ENCODE results near the gene ATP9A. TPM values are rescaled to one million over a fixed set of nuclear protein-coding genes. Genes with fewer than 3 reads are reported as not detected.

The ATP9A gene
- polyA plus RNA-seq, 1 experiment = 35.3 TPM

DNA sequence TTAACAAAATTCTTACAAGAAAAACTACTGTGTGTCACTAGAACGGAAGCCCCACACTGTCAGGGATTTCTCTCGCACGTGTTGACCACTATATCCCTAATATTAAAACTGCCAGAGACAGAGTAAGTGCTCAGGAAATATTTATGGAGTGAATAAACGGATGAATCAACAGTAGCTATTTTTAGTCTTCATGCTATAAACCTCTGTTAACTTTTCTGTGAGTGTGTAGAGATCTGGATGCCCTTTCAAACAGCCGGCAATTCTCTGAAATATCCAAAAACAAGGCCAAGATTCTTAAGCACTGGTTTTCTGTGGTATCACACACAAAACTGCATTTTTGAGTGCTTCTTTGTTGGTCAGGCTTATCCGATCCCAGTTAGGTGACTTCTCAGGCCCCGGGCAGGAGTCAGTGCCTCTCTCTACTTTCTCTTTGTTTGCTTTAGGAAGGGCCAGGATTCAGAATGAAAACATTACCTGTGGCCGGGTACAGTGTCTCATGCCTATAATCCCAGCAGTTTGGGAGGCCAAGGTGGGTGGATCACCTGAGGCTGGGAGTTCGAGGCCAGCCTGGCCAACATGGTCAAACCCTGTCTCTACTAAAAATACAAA is 15.7 kb downstream of the ATP9A start:
- Histone ChIP-seq H3K27ac (ENCODE audit: low read depth, low read length) (peak overlapping the region; percentile 93), H3K4me3 (ENCODE audit: low read depth, low read length) (peak overlapping the region; percentile 25), H3K9me3 (ENCODE audit: control insufficient read depth, insufficient read depth, low read length) (no peaks in the 10 kb centered on the region), H3K27me3 (ENCODE audit: control insufficient read depth, insufficient read depth, low read length) (no peaks in the 10 kb centered on the region)
- ChIA-PET CTCF (interaction anchor here (0.6 to 1.2 kb wide), 4 partner anchors 8 to 48 kb away, joined by 3 to 12 read pairs (median 4); no protein-coding TSS in a partner anchor), POLR2A (interaction anchor here (0.6 to 1.0 kb wide), 3 partner anchors 9 to 21 kb away, joined by 3 to 6 read pairs (median 3); no protein-coding TSS in a partner anchor)
- peak; percentile 69 for DNase-seq (ENCODE audit: low read depth, low spot score)
- no peak for TF ChIP-seq CTCF (IDR thresholded peaks at IDR 0.05; ENCODE audit: low read depth, low read length)

DNA sequence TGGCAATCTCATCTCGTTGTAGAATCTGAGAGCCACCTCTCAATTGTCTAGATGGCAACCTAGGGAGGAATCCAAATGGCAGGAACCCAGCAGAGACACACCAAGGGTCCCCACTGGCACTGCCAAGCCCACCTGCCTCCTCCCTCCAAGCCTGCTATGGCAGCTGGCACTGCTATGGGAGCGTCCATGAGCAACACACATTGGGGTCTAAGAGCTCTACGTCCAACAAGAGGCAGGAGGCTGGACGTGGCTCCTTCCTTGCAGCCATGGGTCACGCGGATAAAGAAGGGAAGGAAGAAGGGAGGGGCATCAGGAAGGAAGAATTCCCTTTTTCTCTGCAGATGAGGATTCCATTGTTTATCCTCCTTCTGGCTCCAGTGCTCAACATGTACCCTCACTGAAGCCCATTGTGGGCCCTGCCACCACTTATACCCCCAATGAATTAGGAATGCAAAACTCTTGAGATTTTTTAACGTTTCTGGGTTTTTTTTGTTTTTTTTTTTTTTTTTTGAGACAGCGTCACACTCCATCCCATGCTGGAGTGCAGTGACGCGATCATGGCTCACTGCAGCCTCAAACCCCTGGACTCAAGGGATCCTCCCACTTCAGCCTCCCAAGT is 17.3 kb downstream of the ATP9A start:
- Histone ChIP-seq H3K27me3 (ENCODE audit: control insufficient read depth, insufficient read depth, low read length) (no peaks in the 10 kb centered on the region), H3K27ac (ENCODE audit: low read depth, low read length) (peak overlapping the region; percentile 88), H3K9me3 (ENCODE audit: control insufficient read depth, insufficient read depth, low read length) (no peaks in the 10 kb centered on the region), H3K4me3 (ENCODE audit: low read depth, low read length) (no peak overlapping the region)
- no peak for DNase-seq (ENCODE audit: low read depth, low spot score)
- ChIA-PET POLR2A (no interaction called here), CTCF (interaction anchor here (1.5 kb wide), 1 partner anchor 50 kb away, joined by 4 read pairs; no protein-coding TSS in a partner anchor)
- no peak for TF ChIP-seq CTCF (IDR thresholded peaks at IDR 0.05; ENCODE audit: low read depth, low read length)

DNA sequence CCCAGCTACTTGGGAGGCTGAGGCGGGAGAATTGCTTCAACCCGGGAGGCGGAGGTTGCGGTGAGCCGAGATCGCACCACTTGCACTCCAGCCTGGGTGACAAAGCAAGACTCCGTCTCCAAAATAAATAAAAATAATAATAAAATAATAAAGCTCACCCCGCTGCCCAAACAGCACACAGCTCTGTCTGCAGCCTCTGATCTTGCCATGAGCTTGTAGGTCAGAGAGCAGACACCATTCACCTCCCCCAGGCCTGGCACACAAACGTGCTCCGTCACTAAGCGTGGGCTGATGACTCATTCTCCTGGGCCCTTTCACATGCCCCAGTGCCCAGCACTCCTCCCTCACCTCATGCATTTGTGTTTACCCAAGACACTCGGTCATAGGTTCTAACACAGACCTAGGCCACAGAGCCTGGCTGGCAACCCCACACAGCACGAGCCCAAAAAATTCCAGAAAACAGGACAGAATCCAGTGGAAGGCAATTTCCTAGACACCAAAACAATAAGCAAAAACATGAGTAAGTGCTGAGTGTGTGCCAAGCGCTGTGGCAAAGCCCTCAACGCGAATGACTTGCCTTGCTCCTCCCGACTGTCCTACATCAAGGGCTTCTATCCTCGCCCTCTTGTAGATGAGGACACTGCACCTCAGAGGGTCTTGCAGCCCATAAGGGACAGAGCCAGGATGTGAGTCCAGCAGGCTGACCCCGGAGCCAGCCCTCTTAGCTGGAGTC is 18.0 kb downstream of the ATP9A start:
- no peaks in the 10 kb centered on the region for H3K9me3 ChIP-seq (ENCODE audit: control insufficient read depth, insufficient read depth, low read length)
- no peak overlapping the region for H3K4me3 ChIP-seq (ENCODE audit: low read depth, low read length)
- ChIA-PET POLR2A (interaction anchor here (0.9 to 1.2 kb wide), 3 partner anchors 11 to 54 kb away, joined by 3 to 5 read pairs (median 3); no protein-coding TSS in a partner anchor), CTCF (interaction anchor here (1.2 to 1.5 kb wide), 2 partner anchors 49 to 50 kb away, joined by 4 read pairs; no protein-coding TSS in a partner anchor)
- TF ChIP-seq CTCF (IDR thresholded peaks at IDR 0.05; ENCODE audit: low read depth, low read length) = no peak
- DNase-seq (ENCODE audit: low read depth, low spot score) = peak; percentile 76
- no peaks in the 10 kb centered on the region for H3K27me3 ChIP-seq (ENCODE audit: control insufficient read depth, insufficient read depth, low read length)
- H3K27ac ChIP-seq (ENCODE audit: low read depth, low read length) = peak overlapping the region; percentile 88

- Histone ChIP-seq H3K27ac (ENCODE audit: low read depth, low read length) (peak overlapping the region; percentile 88), H3K9me3 (ENCODE audit: control insufficient read depth, insufficient read depth, low read length) (no peaks in the 10 kb centered on the region), H3K4me3 (ENCODE audit: low read depth, low read length) (no peak overlapping the region), H3K27me3 (ENCODE audit: control insufficient read depth, insufficient read depth, low read length) (no peaks in the 10 kb centered on the region)
- TF ChIP-seq CTCF (IDR thresholded peaks at IDR 0.05; ENCODE audit: low read depth, low read length) = no peak
- DNase-seq (ENCODE audit: low read depth, low spot score) = no peak
- CTCF ChIA-PET = interaction anchor here (1.2 to 1.5 kb wide), 2 partner anchors 49 to 50 kb away, joined by 4 read pairs; no protein-coding TSS in a partner anchor
- POLR2A ChIA-PET = interaction anchor here (0.9 to 1.2 kb wide), 3 partner anchors 11 to 53 kb away, joined by 3 to 5 read pairs (median 3); no protein-coding TSS in a partner anchor
Observed at GRCh38 chr20:51749674-51750036, 18.5 kb downstream of the ATP9A start.

Data from AG04450 (cell line).